Kidney epithelial cell (primary cell): ENCODE data around the gene DIAPH3. TPM values are rescaled to one million over a fixed set of nuclear protein-coding genes. Genes with fewer than 3 reads are reported as not detected.

ENCODE experiments used
- DNase-seq: peaks from one replicate; pipeline ENCODE4 v3.0.0-alpha.2; 2010; ENCODE audit warnings: low read depth
- H3K27me3 ChIP-seq: 2 replicates; pipeline ENCODE4 v1.6.0; 2011; ENCODE audit warnings: low read length; ENCODE audit not compliant: control insufficient read depth, insufficient read depth
- H3K36me3 ChIP-seq: 2 replicates; pipeline ENCODE4 v1.5.1; 2011; ENCODE audit warnings: low read length; ENCODE audit not compliant: control insufficient read depth, insufficient read depth
- H3K4me3 ChIP-seq: 2 replicates; pipeline ENCODE4 v1.5.1; 2011; ENCODE audit warnings: low read depth, mild to moderate bottlenecking, control low read depth, low read length
- total RNA-seq: library from RNA; depleted of rRNA; stranded (reverse); fragments of >200 nt; gene quantifications from 2 replicates; pipeline ENCODE4 v1.2.3, GENCODE V29; 2015
- TF ChIP-seq, protein P1 (sequence below): IDR thresholded peaks from 2 replicates; pipeline ENCODE4 v1.5.1; 2011; ENCODE audit warnings: mild to moderate bottlenecking, moderate library complexity, low read length, control low read depth, inconsistent platforms; ENCODE audit not compliant: insufficient read depth, poor library complexity, severe bottlenecking

Gene DIAPH3
- total RNA-seq, 1 donor from 2014 or later = 7.5 TPM

DNA sequence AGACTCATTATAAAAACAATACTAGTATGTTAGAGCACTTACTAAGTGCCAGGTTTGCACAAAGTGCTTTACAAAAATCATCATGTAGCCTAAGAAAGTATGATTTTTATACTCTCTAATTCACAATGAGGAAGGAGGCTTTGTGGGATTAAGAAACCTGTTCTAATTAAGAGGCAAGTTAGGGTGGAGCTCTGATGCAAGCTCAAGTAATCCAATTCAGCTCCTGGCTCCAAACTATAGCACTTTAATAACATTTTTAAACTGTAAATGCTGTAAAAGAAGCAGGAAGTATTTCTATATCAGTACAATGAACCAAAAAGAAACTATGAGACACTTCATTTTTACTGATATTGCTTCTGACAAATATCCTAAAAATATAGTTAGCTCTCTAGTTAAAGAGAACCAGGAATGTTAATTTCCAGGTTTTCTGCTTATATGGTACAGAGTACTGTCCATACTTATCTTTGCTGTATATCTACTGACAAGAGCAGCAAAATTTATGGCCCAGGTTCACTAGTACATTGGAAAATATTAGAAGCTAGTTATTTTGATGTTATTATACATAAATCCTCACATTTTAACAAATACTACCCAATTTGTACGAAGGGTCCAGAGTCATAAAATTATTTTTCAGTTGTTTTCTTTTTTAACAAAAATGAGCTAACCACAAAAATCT, 482.0 kb downstream of the DIAPH3 start:
- TF ChIP-seq, protein P1, sequence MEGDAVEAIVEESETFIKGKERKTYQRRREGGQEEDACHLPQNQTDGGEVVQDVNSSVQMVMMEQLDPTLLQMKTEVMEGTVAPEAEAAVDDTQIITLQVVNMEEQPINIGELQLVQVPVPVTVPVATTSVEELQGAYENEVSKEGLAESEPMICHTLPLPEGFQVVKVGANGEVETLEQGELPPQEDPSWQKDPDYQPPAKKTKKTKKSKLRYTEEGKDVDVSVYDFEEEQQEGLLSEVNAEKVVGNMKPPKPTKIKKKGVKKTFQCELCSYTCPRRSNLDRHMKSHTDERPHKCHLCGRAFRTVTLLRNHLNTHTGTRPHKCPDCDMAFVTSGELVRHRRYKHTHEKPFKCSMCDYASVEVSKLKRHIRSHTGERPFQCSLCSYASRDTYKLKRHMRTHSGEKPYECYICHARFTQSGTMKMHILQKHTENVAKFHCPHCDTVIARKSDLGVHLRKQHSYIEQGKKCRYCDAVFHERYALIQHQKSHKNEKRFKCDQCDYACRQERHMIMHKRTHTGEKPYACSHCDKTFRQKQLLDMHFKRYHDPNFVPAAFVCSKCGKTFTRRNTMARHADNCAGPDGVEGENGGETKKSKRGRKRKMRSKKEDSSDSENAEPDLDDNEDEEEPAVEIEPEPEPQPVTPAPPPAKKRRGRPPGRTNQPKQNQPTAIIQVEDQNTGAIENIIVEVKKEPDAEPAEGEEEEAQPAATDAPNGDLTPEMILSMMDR = no peak
- Histone ChIP-seq H3K4me3 (no peak overlapping the region), H3K27me3 (no peaks in the 10 kb centered on the region), H3K36me3 (no peaks in the 10 kb centered on the region)
- no peak for DNase-seq

DNA sequence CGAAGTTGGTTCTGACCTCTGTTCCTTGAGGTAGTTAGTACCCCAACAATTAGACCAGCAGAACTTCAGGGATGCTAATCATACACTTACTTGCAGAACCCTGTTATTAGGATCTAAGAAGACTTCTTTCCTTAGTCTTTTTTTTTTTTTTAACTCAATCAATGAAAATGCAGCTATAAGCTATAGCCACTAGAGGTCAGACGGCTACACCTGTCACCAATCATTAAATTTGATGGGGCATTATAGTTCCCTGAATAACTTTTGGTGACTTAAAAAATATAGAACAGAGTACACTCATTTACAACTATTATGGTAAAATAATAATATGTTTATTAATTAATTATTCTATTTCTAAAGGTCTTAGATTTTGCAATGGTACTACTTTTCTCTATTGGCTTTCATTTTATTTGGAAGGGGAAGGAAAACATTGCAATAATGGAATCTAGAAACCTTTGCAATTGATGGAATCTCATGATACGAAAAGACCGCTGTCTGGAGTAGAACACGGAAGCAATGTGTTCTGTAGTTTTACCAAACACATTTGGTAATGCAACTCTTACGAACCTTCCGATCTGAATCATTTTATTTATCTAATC, 483.2 kb downstream of the DIAPH3 start:
- DNase-seq = no peak
- no peaks in the 10 kb centered on the region for H3K36me3 ChIP-seq
- H3K4me3 ChIP-seq = no peak overlapping the region
- TF ChIP-seq, protein P1 = peak; percentile 65
- no peaks in the 10 kb centered on the region for H3K27me3 ChIP-seq

DNA sequence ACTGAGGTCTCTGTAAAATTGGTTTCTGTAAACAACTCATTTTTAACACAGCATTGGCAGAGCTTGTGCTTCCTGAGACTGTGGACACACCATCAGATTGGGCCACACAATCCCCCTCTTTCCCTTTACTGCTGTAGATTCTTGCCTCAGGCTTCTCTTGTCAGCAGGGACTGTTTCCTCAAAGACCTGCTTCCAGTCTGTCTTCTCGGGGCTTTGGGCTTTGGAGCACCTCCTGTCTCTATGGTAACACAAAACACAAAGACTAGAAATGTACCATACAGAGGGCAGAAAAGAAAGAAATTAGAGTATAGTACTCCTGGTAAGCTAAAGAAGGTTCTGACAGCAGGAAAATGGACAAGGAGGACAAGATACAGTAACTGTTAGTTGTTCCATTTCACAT, 484.5 kb downstream of the DIAPH3 start:
- DNase-seq = no peak
- H3K36me3 ChIP-seq = no peaks in the 10 kb centered on the region
- TF ChIP-seq, protein P1 = no peak

DNA sequence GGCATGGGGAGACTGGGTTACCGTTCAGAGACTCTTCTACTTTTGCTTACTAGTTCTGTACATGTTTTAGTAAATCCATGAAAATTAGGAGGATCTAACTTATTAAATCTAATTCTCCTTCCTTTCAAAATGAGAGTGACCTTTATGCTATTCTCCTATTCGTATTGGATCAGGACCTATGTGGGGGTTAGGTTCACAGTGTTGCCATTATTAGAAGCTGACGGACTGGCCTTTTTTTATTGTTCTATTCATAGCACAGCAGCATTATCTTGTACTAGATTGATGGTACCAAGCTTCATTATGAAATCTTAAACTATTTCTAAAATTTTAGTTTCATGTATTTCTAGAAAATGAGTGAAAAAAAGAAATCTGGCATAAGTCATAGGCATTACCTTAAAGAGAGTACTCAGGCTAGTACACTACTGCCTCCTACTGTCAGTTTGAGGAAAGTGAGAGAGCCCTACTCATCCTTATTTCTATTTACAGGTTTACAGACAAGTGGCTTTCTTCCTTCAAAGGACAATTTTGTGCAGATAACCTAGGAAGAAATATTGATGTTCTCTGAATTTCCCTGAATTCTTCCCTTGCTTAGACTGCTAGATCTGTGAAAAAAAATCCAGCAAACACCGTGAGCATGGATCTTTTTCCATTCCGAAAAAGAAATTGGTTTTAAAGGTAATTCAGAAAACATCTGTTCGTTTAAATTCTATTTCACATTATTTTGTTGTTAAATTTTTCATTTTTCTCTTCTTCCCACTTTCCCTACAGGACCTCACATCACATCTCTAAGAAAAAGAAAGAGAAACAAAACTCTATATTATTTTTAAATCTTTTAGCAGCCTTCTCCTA, 485.5 kb downstream of the DIAPH3 start:
- DNase-seq = peak; percentile 12
- no peak overlapping the region for H3K4me3 ChIP-seq
- TF ChIP-seq, protein P1 = peak; percentile 79

More for the DNA sequence above, 484.5 kb downstream of the DIAPH3 start:
- no peaks in the 10 kb centered on the region for H3K27me3 ChIP-seq
- no peak overlapping the region for H3K4me3 ChIP-seq

DNA sequence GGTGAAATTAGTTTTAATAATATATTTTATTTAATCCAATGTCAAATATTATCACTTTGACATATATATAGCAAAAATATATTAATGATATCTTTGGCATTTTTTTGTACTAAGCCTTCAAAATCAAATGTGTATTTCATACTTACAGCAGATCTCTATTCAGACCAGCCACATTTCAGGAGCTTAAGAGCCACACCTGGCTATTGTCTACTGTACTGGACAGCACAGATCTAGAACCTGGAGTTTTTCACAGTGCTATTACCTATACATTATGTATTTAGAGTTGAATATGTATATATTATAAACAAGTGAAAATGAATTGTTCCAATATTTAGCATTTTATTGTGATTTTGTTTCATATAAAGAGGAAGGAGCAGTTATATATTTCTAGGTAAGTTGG, 486.3 kb downstream of the DIAPH3 start:
- TF ChIP-seq, protein P1 = no peak

More for the DNA sequence above, 485.5 kb downstream of the DIAPH3 start:
- Histone ChIP-seq H3K36me3 (no peaks in the 10 kb centered on the region), H3K27me3 (no peaks in the 10 kb centered on the region)

More for the DNA sequence above, 486.3 kb downstream of the DIAPH3 start:
- H3K4me3 ChIP-seq = no peak overlapping the region
- no peaks in the 10 kb centered on the region for H3K36me3 ChIP-seq
- no peak for DNase-seq
- H3K27me3 ChIP-seq = no peaks in the 10 kb centered on the region
